GM21737 (cell line): ENCODE results near the gene SELENON.

ENCODE experiments used
- ATAC-seq: cut with Tn5 transposase; IDR thresholded peaks from one replicate; pipeline ENCODE4 v1.9.1; 2021; ENCODE audit warnings: mild to moderate bottlenecking, moderate library complexity; ENCODE audit not compliant: unreplicated experiment

Gene SELENON

GRCh38 chr1:25790472-25790871 lies 9.5 kb upstream of the SELENON start:
- no peak for ATAC-seq

GRCh38 chr1:25792115-25792514 lies 7.9 kb upstream of the SELENON start:
- ATAC-seq = no peak

- ATAC-seq = no peak
Observed at GRCh38 chr1:25793585-25794170, 6.3 kb upstream of the SELENON start.

- no peak for ATAC-seq
Observed at GRCh38 chr1:25794325-25794724, 5.7 kb upstream of the SELENON start.

GRCh38 chr1:25795211-25795610 lies 4.8 kb upstream of the SELENON start:
- ATAC-seq = no peak

- no peak for ATAC-seq
Observed at GRCh38 chr1:25795946-25796810, 3.8 kb upstream of the SELENON start.

- ATAC-seq = no peak
Observed at GRCh38 chr1:25796811-25797458, 3.1 kb upstream of the SELENON start.

GRCh38 chr1:25797939-25798338 lies 2.1 kb upstream of the SELENON start:
- no peak for ATAC-seq

- ATAC-seq = no peak
Observed at GRCh38 chr1:25798666-25799351, 1.2 kb upstream of the SELENON start.

- ATAC-seq = no peak
Observed at GRCh38 chr1:25799352-25799934, 550 bp upstream of the SELENON start.

GRCh38 chr1:25800703-25801377 lies 847 bp downstream of the SELENON start:
- ATAC-seq = no peak

GRCh38 chr1:25802915-25803314 lies 2.9 kb downstream of the SELENON start:
- ATAC-seq = no peak

GRCh38 chr1:25803368-25803767 lies 3.4 kb downstream of the SELENON start:
- ATAC-seq = no peak

- no peak for ATAC-seq
Observed at GRCh38 chr1:25804244-25804963, 4.4 kb downstream of the SELENON start.

GRCh38 chr1:25804964-25805862 lies 5.2 kb downstream of the SELENON start:
- no peak for ATAC-seq

GRCh38 chr1:25805863-25806225 lies 5.9 kb downstream of the SELENON start:
- ATAC-seq = no peak

GRCh38 chr1:25806418-25806817 lies 6.4 kb downstream of the SELENON start:
- no peak for ATAC-seq

GRCh38 chr1:25807480-25808390 lies 7.7 kb downstream of the SELENON start:
- no peak for ATAC-seq
